Measurements from ENCODE around the gene TAF1L.
"Not testable (repeated sequence)": the region's sequence is repeated elsewhere in the genome, so short reads cannot be mapped to it uniquely, and the experiment has no call there.

Gene TAF1L

GRCh38 chr9:32625320-32625719 is 10.1 kb downstream of the TAF1L start:
- Histone ChIP-seq H3K9ac (ENCODE audit: low read length) (no peak overlapping the region), H3K27ac (ENCODE audit: low read depth, low read length) (no peak overlapping the region), H3K27me3 (ENCODE audit: control insufficient read depth, insufficient read depth, low read length) (no peaks in the 10 kb centered on the region), H3K36me3 (ENCODE audit: control insufficient read depth, insufficient read depth, low read length) (no peaks in the 10 kb centered on the region), H3K4me3 (ENCODE audit: low read length) (no peak overlapping the region), H3K4me1 (ENCODE audit: control insufficient read depth, insufficient read depth, low read length) (no peaks in the 10 kb centered on the region)

DNA sequence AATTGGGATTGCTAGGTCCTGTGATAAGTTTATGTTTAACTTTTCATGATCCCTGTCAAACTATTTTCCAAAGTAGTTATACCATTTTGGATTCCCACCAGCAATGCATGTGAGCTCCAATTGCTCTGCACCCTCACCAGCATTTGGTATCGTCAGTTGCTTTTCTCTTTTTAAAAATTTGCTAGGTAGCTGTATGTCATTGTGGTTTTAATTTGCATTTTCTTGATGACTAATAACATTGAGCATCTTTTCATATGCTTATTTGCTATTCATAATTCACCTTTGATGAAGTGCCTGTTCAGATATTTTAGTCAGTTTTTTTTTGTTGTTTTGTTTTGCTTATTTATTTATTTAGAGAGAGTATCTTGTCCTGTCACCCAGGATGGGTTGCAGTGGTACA is 12.5 kb downstream of the TAF1L start:
- H3K36me3 ChIP-seq (ENCODE audit: control insufficient read depth, insufficient read depth, low read length), result no peaks in the 10 kb centered on the region
- no peaks in the 10 kb centered on the region for H3K4me1 ChIP-seq (ENCODE audit: control insufficient read depth, insufficient read depth, low read length)
- no peak overlapping the region for H3K4me3 ChIP-seq (ENCODE audit: low read length)
- no peaks in the 10 kb centered on the region for H3K27me3 ChIP-seq (ENCODE audit: control insufficient read depth, insufficient read depth, low read length)
- no peak overlapping the region for H3K9ac ChIP-seq (ENCODE audit: low read length)
- no peak overlapping the region for H3K27ac ChIP-seq (ENCODE audit: low read depth, low read length)

GRCh38 chr9:32618261-32618660 is 17.2 kb downstream of the TAF1L start:
- H3K9ac ChIP-seq (ENCODE audit: low read length), result no peak overlapping the region
- H3K4me3 ChIP-seq (ENCODE audit: low read length), result no peak overlapping the region
- H3K27me3 ChIP-seq (ENCODE audit: control insufficient read depth, insufficient read depth, low read length), result no peaks in the 10 kb centered on the region
- no peak overlapping the region for H3K27ac ChIP-seq (ENCODE audit: low read depth, low read length)
- H3K36me3 ChIP-seq (ENCODE audit: control insufficient read depth, insufficient read depth, low read length), result no peaks in the 10 kb centered on the region
- H3K4me1 ChIP-seq (ENCODE audit: control insufficient read depth, insufficient read depth, low read length), result no peaks in the 10 kb centered on the region

- H3K27ac ChIP-seq (ENCODE audit: low read depth, low read length), result no peak overlapping the region
- H3K9ac ChIP-seq (ENCODE audit: low read length), result no peak overlapping the region
- no peaks in the 10 kb centered on the region for H3K36me3 ChIP-seq (ENCODE audit: control insufficient read depth, insufficient read depth, low read length)
- H3K4me1 ChIP-seq (ENCODE audit: control insufficient read depth, insufficient read depth, low read length), result no peaks in the 10 kb centered on the region
- no peaks in the 10 kb centered on the region for H3K27me3 ChIP-seq (ENCODE audit: control insufficient read depth, insufficient read depth, low read length)
- no peak overlapping the region for H3K4me3 ChIP-seq (ENCODE audit: low read length)
Measured at GRCh38 chr9:32606811-32607210, 28.7 kb downstream of the TAF1L start.

DNA sequence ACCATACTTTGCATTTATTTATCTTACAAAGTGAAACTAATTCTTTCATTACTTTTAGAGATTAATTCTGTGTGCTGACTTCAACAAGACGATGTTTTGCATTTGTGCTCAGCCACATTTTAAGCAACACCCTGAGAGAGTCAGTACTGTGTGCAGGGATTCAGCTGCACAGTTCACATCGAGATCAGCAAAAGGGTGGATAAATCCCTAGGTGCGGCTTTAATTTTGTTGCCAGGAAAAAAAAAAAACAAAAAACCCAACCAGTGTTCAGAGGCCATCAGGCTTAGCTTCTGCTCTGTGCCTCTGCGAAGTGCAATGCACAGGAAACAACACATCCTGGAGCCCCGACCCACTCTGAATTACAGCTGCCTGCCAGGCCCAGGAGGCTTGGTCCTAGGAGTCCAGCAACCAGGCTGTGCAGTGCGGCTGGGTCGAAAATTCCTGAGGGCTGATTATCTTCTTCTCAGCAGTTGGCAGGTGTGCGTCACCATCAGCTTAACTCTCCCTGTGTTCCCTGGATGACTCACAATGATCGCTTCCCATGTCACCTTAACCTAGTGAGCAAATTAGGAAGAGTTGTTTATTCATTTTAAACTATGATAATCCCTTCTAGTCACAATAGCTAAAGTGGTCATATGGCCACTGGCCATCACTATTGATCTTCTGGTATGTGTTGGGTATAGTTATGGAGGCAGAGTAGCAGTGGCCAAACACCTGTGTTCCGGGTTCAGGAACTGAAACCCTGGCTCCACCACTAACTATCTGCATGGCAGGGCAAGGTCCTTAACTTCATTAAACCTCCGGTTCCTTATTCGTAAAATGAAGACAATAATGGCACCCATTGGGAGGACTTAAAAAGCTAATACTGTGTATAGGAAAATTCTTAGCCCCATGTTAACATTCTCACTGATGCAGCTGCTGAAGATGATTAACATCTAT is 31.3 kb downstream of the TAF1L start:
- no peak overlapping the region for H3K9ac ChIP-seq (ENCODE audit: low read length)
- H3K27ac ChIP-seq (ENCODE audit: low read depth, low read length), result no peak overlapping the region
- no peaks in the 10 kb centered on the region for H3K4me1 ChIP-seq (ENCODE audit: control insufficient read depth, insufficient read depth, low read length)
- H3K27me3 ChIP-seq (ENCODE audit: control insufficient read depth, insufficient read depth, low read length), result no peaks in the 10 kb centered on the region
- no peaks in the 10 kb centered on the region for H3K36me3 ChIP-seq (ENCODE audit: control insufficient read depth, insufficient read depth, low read length)
- no peak overlapping the region for H3K4me3 ChIP-seq (ENCODE audit: low read length)

GRCh38 chr9:32599021-32599420 is 36.4 kb downstream of the TAF1L start:
- not testable (repeated sequence) for H3K27me3 ChIP-seq (ENCODE audit: control insufficient read depth, insufficient read depth, low read length); H3K9ac ChIP-seq (ENCODE audit: low read length); H3K36me3 ChIP-seq (ENCODE audit: control insufficient read depth, insufficient read depth, low read length); H3K4me1 ChIP-seq (ENCODE audit: control insufficient read depth, insufficient read depth, low read length); H3K27ac ChIP-seq (ENCODE audit: low read depth, low read length); H3K4me3 ChIP-seq (ENCODE audit: low read length)

DNA sequence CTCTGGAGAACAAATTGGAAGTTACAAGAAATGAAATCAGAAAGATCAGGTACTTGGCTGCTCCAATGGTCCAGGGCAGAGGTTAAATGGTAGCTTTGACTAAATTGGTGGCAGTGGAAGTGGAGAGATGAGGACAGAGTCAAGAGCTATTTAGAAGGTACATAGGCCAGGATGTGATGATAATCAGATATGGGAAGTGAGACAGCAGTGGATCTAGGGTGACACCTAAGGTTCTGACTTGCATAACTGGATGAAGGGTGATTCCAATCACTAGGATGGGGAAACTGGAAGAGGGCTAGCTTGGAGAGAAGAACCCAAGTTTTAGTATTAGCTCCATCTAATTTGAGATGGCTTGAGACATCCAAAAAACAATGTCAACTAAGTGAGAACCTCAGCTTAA is 38.5 kb downstream of the TAF1L start:
- Histone ChIP-seq H3K27ac (ENCODE audit: low read depth, low read length) (no peak overlapping the region), H3K4me1 (ENCODE audit: control insufficient read depth, insufficient read depth, low read length) (no peaks in the 10 kb centered on the region), H3K9ac (ENCODE audit: low read length) (no peak overlapping the region), H3K4me3 (ENCODE audit: low read length) (no peak overlapping the region), H3K36me3 (ENCODE audit: control insufficient read depth, insufficient read depth, low read length) (no peaks in the 10 kb centered on the region), H3K27me3 (ENCODE audit: control insufficient read depth, insufficient read depth, low read length) (no peaks in the 10 kb centered on the region)

GRCh38 chr9:32596096-32596865 is 39.2 kb downstream of the TAF1L start:
- H3K36me3 ChIP-seq (ENCODE audit: control insufficient read depth, insufficient read depth, low read length), result no peaks in the 10 kb centered on the region
- H3K27ac ChIP-seq (ENCODE audit: low read depth, low read length), result no peak overlapping the region

DNA sequence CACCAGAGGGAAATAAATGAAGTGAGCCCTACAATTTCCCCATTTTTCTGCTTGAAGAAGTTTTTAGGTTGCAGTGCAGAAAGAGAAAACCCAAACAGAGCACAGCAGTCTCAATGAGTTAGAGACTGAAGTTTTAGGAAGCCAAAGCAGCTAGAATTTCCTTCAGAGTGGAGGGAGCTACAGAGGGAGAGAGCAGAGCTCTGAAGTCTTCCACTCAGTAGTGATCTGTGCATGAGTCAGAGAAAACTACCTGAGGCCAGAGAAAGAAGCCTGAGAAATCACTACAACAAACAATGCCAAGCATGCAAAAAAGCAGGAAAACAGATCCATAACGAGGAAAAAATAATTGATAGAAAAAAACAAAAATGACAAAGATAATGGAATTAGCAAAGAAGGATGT is 44.6 kb downstream of the TAF1L start:
- Histone ChIP-seq H3K27ac (ENCODE audit: low read depth, low read length) (no peak overlapping the region), H3K36me3 (ENCODE audit: control insufficient read depth, insufficient read depth, low read length) (no peaks in the 10 kb centered on the region), H3K9ac (ENCODE audit: low read length) (no peak overlapping the region), H3K4me1 (ENCODE audit: control insufficient read depth, insufficient read depth, low read length) (no peaks in the 10 kb centered on the region), H3K27me3 (ENCODE audit: control insufficient read depth, insufficient read depth, low read length) (no peaks in the 10 kb centered on the region), H3K4me3 (ENCODE audit: low read length) (no peak overlapping the region)

More at GRCh38 chr9:32596096-32596865, 39.2 kb downstream of the TAF1L start:
- no peaks in the 10 kb centered on the region for H3K27me3 ChIP-seq (ENCODE audit: control insufficient read depth, insufficient read depth, low read length)
- H3K4me1 ChIP-seq (ENCODE audit: control insufficient read depth, insufficient read depth, low read length), result no peaks in the 10 kb centered on the region
- H3K4me3 ChIP-seq (ENCODE audit: low read length), result no peak overlapping the region
- H3K9ac ChIP-seq (ENCODE audit: low read length), result no peak overlapping the region

GRCh38 chr9:32590476-32590875 is 45.0 kb downstream of the TAF1L start:
- no peaks in the 10 kb centered on the region for H3K27me3 ChIP-seq (ENCODE audit: control insufficient read depth, insufficient read depth, low read length)
- no peak overlapping the region for H3K9ac ChIP-seq (ENCODE audit: low read length)
- no peak overlapping the region for H3K27ac ChIP-seq (ENCODE audit: low read depth, low read length)
- no peak overlapping the region for H3K4me3 ChIP-seq (ENCODE audit: low read length)
- H3K36me3 ChIP-seq (ENCODE audit: control insufficient read depth, insufficient read depth, low read length), result no peaks in the 10 kb centered on the region
- no peaks in the 10 kb centered on the region for H3K4me1 ChIP-seq (ENCODE audit: control insufficient read depth, insufficient read depth, low read length)

DNA sequence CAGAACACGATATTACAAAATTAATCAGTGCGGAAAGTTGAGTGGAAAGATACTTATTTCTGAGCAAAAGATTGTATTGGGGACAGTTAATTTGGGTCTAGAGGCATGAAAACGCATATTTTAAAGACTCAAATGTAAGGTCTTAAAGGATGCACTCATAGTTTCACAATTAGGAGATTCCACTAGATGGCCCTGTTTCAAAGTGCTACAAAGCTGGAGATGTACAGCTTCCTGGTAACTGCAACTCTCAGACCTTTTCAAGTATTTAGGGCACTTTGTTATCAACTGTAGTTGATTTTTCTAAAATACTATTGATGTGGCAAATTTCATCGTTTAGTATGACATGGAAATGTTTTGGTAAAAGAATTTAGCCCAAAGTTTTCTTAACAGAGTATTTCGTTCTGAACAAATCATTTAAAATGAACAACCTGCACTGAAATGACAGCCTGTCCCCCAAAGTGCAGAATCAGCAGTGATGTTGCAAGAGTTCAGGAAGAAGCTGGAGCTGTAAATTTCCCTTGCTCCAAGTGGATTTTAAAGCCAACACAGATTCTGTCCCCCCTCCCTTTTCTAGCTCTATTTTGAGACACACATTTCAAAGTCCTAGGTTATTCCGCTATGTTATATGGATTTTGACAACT is 46.3 kb downstream of the TAF1L start:
- no peak overlapping the region for H3K27ac ChIP-seq (ENCODE audit: low read depth, low read length)
- no peak overlapping the region for H3K4me3 ChIP-seq (ENCODE audit: low read length)
- H3K36me3 ChIP-seq (ENCODE audit: control insufficient read depth, insufficient read depth, low read length), result no peaks in the 10 kb centered on the region
- H3K9ac ChIP-seq (ENCODE audit: low read length), result no peak overlapping the region
- no peaks in the 10 kb centered on the region for H3K4me1 ChIP-seq (ENCODE audit: control insufficient read depth, insufficient read depth, low read length)
- H3K27me3 ChIP-seq (ENCODE audit: control insufficient read depth, insufficient read depth, low read length), result no peaks in the 10 kb centered on the region

DNA sequence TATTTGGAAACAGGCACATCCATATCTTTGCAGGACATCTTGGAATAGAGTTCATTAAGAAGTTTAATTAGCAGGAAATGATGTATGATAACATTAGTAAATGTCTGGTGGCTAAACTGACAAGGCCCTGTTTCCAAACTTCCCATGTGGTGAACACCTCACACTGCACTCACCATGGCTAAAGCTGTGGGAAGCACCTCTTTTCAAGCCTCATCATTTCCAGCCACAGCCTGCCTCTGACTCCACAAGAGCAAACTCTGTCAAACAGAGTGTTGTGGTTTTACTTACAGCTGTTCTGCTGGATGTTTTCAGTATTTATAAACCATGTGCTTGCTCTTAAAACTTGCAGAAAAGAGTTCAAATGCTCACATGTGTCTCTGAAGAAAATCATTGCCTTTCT is 47.6 kb downstream of the TAF1L start:
- Histone ChIP-seq H3K27me3 (ENCODE audit: control insufficient read depth, insufficient read depth, low read length) (no peaks in the 10 kb centered on the region), H3K4me3 (ENCODE audit: low read length) (no peak overlapping the region), H3K36me3 (ENCODE audit: control insufficient read depth, insufficient read depth, low read length) (no peaks in the 10 kb centered on the region), H3K27ac (ENCODE audit: low read depth, low read length) (no peak overlapping the region), H3K9ac (ENCODE audit: low read length) (no peak overlapping the region), H3K4me1 (ENCODE audit: control insufficient read depth, insufficient read depth, low read length) (no peaks in the 10 kb centered on the region)

Data from rectal smooth muscle tissue (tissue), 1 donor.